HEK293 (cell line): ENCODE data around the gene GPR137C.

Experiments
- FEZF1 ChIP-seq: fragments of 450-650 bp; formaldehyde crosslinking; IDR thresholded peaks from 2 replicates; pipeline ENCODE4 v1.5.1; 2016; ENCODE audit warnings: missing biosample characterization, missing genetic modification characterization
- PBX3 ChIP-seq: sonication (generic); formaldehyde crosslinking; IDR thresholded peaks from 2 replicates; pipeline ENCODE4 v1.8.1; 2022; ENCODE audit warnings: mild to moderate bottlenecking, moderate library complexity, missing genetic modification reagents
- TRIM28 ChIP-seq: IDR thresholded peaks from 2 replicates; pipeline ENCODE4 v1.6.1; 2011; ENCODE audit warnings: low read length, control low read depth, borderline replicate concordance
- ZBTB17 ChIP-seq: fragments of 450-650 bp; formaldehyde crosslinking; IDR thresholded peaks from 2 replicates; pipeline ENCODE4 v1.5.1; 2016; ENCODE audit warnings: missing biosample characterization, missing genetic modification characterization
- ZBTB20 ChIP-seq: fragments of 450-650 bp; formaldehyde crosslinking; IDR thresholded peaks from 2 replicates; pipeline ENCODE4 v1.5.1; 2016; ENCODE audit warnings: missing biosample characterization, missing genetic modification characterization
- ZEB2 ChIP-seq: fragments of 450-650 bp; formaldehyde crosslinking; IDR thresholded peaks from 2 replicates; pipeline ENCODE4 v1.5.1; 2016; ENCODE audit warnings: missing biosample characterization, missing genetic modification characterization
- ZNF274 ChIP-seq, 2 experiments: fragments of 200-500 bp in 1 of 2; fragments of 450-650 bp in 1 of 2; sonication (Bioruptor generic) in 1 of 2; formaldehyde crosslinking in 1 of 2; IDR thresholded peaks; 2 replicates each; pipeline versions ENCODE4 v1.5.1 to v1.6.1; 2014 to 2016; ENCODE audit warnings: borderline replicate concordance in 1 of 2, inconsistent platforms in 1 of 2, low read length in 1 of 2, missing biosample characterization in 1 of 2, missing genetic modification characterization in 1 of 2
- ZNF747 ChIP-seq: fragments of 450-650 bp; formaldehyde crosslinking; IDR thresholded peaks from 2 replicates; pipeline ENCODE4 v1.5.1; 2016; ENCODE audit warnings: missing biosample characterization, missing genetic modification characterization
- TF ChIP-seq, protein P1 (sequence below): fragments of 450-650 bp; formaldehyde crosslinking; IDR thresholded peaks from 2 replicates; pipeline ENCODE4 v1.5.1; 2016; ENCODE audit warnings: missing biosample characterization, missing genetic modification characterization
- TF ChIP-seq, protein P2 (sequence below): fragments of 450-650 bp; formaldehyde crosslinking; IDR thresholded peaks from 2 replicates; pipeline ENCODE4 v1.5.1; 2017; ENCODE audit warnings: missing biosample characterization, missing genetic modification characterization

DNA sequence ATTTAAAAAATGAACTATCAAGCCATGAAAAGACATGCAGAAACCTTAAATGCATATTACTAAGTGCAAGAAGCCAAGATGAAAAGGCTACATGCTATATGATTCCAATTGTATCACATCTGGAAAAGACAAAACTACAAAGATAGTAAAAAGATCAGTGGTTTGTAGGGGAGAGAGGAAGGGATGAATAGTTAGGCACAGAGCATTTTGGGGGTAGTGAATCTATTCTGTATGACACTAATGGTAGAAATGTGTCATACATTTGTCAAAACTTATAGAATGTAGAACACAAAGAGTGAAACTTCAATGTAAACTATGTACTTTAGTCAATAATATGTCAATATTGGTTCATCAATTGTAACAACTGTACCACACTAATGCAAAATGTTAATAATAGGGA, 21.2 kb upstream of the GPR137C start:
- TF ChIP-seq, protein P1, sequence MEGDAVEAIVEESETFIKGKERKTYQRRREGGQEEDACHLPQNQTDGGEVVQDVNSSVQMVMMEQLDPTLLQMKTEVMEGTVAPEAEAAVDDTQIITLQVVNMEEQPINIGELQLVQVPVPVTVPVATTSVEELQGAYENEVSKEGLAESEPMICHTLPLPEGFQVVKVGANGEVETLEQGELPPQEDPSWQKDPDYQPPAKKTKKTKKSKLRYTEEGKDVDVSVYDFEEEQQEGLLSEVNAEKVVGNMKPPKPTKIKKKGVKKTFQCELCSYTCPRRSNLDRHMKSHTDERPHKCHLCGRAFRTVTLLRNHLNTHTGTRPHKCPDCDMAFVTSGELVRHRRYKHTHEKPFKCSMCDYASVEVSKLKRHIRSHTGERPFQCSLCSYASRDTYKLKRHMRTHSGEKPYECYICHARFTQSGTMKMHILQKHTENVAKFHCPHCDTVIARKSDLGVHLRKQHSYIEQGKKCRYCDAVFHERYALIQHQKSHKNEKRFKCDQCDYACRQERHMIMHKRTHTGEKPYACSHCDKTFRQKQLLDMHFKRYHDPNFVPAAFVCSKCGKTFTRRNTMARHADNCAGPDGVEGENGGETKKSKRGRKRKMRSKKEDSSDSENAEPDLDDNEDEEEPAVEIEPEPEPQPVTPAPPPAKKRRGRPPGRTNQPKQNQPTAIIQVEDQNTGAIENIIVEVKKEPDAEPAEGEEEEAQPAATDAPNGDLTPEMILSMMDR (tag by site-specific recombination), result no peak
- TF ChIP-seq ZBTB20 (tag by site-specific recombination) (no peak), PBX3 (CRISPR knock-in tag) (no peak), ZNF747 (tag by site-specific recombination) (no peak), ZBTB17 (tag by site-specific recombination) (no peak), FEZF1 (tag by site-specific recombination) (no peak), ZEB2 (tag by site-specific recombination) (no peak), ZNF274 (IDR thresholded peaks at IDR 0.05; ENCODE audit: low read length) (no peak), ZNF274 (tag by site-specific recombination; IDR thresholded peaks at IDR 0.05; ENCODE audit: borderline replicate concordance) (no peak), TRIM28 (no peak)
- TF ChIP-seq, protein P2, sequence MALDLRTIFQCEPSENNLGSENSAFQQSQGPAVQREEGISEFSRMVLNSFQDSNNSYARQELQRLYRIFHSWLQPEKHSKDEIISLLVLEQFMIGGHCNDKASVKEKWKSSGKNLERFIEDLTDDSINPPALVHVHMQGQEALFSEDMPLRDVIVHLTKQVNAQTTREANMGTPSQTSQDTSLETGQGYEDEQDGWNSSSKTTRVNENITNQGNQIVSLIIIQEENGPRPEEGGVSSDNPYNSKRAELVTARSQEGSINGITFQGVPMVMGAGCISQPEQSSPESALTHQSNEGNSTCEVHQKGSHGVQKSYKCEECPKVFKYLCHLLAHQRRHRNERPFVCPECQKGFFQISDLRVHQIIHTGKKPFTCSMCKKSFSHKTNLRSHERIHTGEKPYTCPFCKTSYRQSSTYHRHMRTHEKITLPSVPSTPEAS (tag by site-specific recombination), result no peak
